CD1c-positive myeloid dendritic cell (primary cell): ENCODE measurements around the gene RINL.

Source experiments
- DNase-seq: peaks from one replicate; pipeline ENCODE4 v3.0.0-alpha.2; 2016; ENCODE audit errors: extremely low spot score

Gene RINL

DNA sequence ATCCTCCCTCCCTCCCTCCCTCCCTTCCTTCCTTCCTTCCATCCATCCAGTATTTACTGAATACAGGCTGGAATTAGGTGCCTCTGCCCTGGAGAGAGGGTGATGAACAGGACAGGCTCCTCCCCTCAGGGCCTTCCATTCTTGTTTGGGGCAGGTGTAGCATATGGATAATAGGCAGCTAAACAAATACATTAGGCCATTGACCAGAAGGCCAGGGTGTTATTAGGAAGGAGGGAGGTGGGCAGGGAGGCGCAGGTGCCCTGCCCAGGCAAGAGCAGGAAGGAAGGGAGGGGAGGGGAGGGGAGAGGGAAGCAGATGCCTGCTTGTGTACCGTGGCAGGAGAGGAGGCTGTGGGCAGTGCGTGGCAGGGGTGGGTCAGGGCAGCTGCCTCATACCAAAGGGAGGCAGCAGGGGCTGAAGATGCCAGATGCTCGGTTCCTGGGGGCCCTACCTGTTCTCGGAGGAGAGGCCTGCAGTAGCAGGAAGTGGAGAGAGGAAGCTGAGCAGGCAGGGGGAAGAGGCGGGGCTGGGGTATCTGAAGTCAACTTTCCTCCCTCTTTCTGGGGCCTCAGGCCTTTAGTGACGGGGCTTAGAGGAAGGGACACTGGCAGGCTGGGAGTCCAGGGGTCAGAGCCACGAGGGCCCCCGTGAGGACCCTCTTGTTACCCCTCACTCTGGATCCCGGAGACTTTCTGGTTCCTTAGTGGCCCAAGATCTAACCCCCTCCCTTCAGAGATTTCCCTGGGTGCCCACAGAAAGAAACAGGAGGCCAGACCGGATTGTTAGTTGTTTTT is at the start of gene RINL:
Gene RINL, minus strand, starts transcription at position 495 of the 794 bp plus-strand sequence. CDS start 1,533 bp downstream, outside the sequence.
- peak; percentile 41 for DNase-seq

- DNase-seq = no peak
These were observed 46.3 kb upstream of the RINL start for GRCh38 chr19:38924388-38924787.

DNA sequence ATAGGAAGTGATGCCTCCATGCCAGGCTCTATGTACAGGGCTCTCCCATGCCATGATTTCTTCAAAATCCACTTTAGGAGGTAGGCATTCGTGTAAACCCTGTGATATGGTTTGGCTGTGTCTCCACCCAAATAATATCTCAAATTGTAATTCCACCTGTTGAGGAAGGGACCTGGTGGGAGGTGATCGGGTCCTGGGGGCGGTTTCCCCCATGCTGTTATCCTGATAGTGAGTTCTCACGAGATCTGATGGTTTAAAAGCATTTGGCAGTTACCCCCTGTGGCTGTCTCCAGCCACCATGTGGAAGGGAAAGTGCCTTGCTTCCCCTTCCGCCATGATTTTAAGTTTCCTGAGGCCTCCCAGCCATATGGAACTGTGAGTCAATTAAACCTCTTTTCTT is 44.4 kb upstream of the RINL start:
- DNase-seq = no peak

- DNase-seq = no peak
These were observed 43.6 kb upstream of the RINL start for GRCh38 chr19:38921420-38922274.

- DNase-seq = no peak
These were observed 42.7 kb upstream of the RINL start for GRCh38 chr19:38920602-38921419.

- DNase-seq = no peak
These were observed 41.9 kb upstream of the RINL start for GRCh38 chr19:38919837-38920601.

- DNase-seq = no peak
These were observed 40.5 kb upstream of the RINL start for GRCh38 chr19:38918526-38918925.

- DNase-seq = no peak
These were observed 39.9 kb upstream of the RINL start for GRCh38 chr19:38917921-38918491.

- DNase-seq = no peak
These were observed 39.4 kb upstream of the RINL start for GRCh38 chr19:38917516-38917915.

- DNase-seq = no peak
These were observed 37.5 kb upstream of the RINL start for GRCh38 chr19:38915329-38916321.

DNA sequence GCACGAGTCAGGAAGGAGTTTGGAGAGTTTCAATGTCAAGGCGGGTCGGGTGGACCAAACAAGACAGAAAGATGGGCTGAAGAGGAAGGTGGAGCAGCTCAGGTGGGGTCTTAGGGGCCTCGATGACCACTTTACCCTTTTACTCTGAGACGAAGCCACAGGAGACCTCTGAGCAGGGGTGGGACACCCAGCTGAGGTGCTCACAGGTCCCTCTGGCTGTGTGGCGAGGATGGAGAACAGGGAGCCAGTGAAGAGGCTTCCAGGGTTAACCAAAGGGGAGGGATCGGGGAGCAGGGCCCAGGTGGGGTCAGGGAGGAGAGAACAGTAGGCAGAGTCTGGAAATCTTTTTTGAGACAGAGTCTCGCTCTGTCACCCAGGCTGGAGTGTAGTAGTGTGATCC is 35.9 kb upstream of the RINL start:
- DNase-seq = no peak

- peak; percentile 85 for DNase-seq
These were observed 34.8 kb upstream of the RINL start for GRCh38 chr19:38912600-38913514.

DNA sequence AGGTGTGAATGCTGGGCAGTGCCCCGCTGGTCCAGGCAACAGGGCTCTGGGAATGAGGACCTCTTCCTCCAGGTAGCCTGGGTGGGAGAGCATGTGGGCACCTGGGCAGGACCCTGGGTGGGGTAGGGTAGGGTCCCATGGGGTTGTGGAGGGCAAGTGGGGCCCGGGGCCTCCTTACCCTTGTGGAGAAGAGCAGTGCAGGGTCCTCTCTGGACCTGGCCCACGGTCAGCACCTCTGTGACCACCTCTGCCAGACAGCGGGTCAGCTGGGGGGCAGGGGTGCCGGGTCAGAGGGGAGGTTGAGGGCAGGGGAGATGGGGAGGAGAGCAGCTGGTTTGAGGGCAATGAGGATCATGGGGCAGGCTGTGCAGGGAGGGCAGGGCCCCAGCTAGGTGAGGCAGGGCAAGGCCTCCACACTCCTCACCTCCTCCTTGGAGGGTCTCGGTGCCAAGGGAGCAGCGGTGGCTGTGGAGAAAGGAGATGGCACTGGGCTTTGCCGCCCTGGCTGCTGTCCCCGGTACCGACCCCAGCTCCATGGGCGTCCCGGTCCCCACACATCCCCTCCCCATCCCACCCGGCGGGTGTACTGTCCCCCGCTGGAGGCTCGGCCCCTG is 33.4 kb upstream of the RINL start:
- DNase-seq = no peak

GRCh38 chr19:38910488-38910887 is 32.4 kb upstream of the RINL start:
- DNase-seq = no peak

- DNase-seq = no peak
These were observed 30.8 kb upstream of the RINL start for GRCh38 chr19:38908911-38909310.

DNA sequence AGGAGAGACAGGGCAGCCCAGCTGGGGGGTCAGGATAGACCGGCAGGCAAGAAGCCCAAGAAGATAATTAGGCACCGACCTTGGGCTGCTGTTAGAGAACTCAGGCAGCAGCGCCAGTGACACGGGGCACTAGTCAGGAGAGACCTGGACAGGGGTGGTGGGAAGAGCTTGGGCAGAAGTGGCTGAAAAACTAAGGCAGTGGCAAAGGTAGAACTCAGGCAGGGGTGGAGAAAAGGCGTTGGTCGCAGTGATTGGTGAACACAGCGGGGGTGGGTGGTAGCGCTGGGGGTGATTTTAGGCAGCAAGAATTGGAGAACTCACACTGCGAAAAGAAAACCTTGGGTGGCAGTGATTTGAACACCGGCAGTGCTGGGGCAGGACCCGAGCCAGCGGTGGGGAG is 29.6 kb upstream of the RINL start:
- no peak for DNase-seq

GRCh38 chr19:38907227-38907626 is 29.2 kb upstream of the RINL start:
- DNase-seq = no peak

DNA sequence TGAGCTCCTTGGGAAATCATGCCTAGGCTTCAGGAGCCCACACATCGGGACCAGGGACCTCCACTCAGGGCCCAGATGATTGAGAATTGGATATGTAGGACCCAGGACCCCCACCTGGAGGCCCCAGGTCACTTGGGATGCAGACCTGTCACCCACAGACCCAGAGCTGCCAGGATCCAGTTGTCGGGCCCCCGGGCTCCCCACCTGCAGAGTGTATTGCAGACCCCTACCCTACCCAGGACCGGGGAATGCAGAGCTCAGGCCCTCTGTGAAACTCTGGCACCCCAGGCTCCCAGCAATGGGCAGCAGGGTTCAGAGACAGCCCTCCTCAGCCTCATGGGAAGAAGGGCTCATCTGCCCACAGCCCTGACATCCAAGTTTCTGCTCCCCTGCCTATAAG is 27.5 kb upstream of the RINL start:
- DNase-seq = no peak
